H1 (cell line): ENCODE data around the gene IL17A. TPM values are rescaled to one million over a fixed set of nuclear protein-coding genes. Genes with fewer than 3 reads are reported as not detected.

Experiments
- CTCF ChIA-PET: fragments of 300-600 bp; sonication (Branson Sonifier 250); formaldehyde crosslinking; loops from one replicate; lab custom pipeline; 2021; ENCODE audit not compliant: partially characterized antibody; lab: Charles Lee
- POLR2A ChIA-PET: fragments of 300-600 bp; sonication (Branson Sonifier 250); formaldehyde crosslinking; loops from one replicate; lab custom pipeline; 2021; ENCODE audit warnings: inconsistent platforms; ENCODE audit not compliant: partially characterized antibody; lab: Charles Lee
- DNase-seq, 2 experiments: peaks; one replicate each; pipeline versions ENCODE4 v3.0.0 to v3.0.0-alpha.2; 2010 to 2022; ENCODE audit warnings: low spot score in 2 of 2, low read depth in 1 of 2, mixed read lengths in 1 of 2
- FAIRE-seq: peaks from 2 replicates; lab custom pipeline; 2011; peaks lifted over from hg19 to GRCh38; lab: Jason Lieb, UNC
- H2AFZ ChIP-seq: 2 replicates; pipeline ENCODE4 v1.8.1; 2012; ENCODE audit warnings: low read length, inconsistent platforms
- H2AK5ac ChIP-seq: 2 replicates; pipeline ENCODE4 v1.6.1; 2013; ENCODE audit warnings: low read depth, low read length
- H2BK120ac ChIP-seq: replicated peaks from 2 replicates; pipeline ENCODE3; 2013; ENCODE audit warnings: low read depth, low read length, inconsistent platforms
- H2BK12ac ChIP-seq: 2 replicates; pipeline ENCODE4 v1.6.1; 2013; ENCODE audit warnings: low read depth, low read length
- H2BK15ac ChIP-seq: 2 replicates; pipeline ENCODE4 v1.6.1; 2013; ENCODE audit warnings: low read length
- H2BK20ac ChIP-seq: 2 replicates; pipeline ENCODE4 v1.6.1; 2013; ENCODE audit warnings: low read length
- H2BK5ac ChIP-seq: 2 replicates; pipeline ENCODE4 v1.6.1; 2013; ENCODE audit warnings: low read depth, low read length
- H3K14ac ChIP-seq: 2 replicates; pipeline ENCODE4 v1.6.1; 2013; ENCODE audit warnings: inconsistent platforms; ENCODE audit not compliant: insufficient read length
- H3K18ac ChIP-seq: 2 replicates; pipeline ENCODE4 v1.6.1; 2013; ENCODE audit warnings: low read length; ENCODE audit errors: extremely low read depth
- H3K23ac ChIP-seq: 2 replicates; pipeline ENCODE4 v1.6.1; 2013; ENCODE audit warnings: inconsistent platforms; ENCODE audit not compliant: insufficient read length
- H3K23me2 ChIP-seq: 2 replicates; pipeline ENCODE4 v1.6.1; 2013; ENCODE audit warnings: low read depth, low read length
- H3K27ac ChIP-seq: 2 replicates; pipeline ENCODE4 v1.6.1; 2011; ENCODE audit warnings: low read depth, low read length, inconsistent platforms
- H3K27me3 ChIP-seq, 4 experiments: replicated peaks in 1 of 4; 1 replicate in 1 of 4; 2 replicates in 3 of 4; pipeline versions ENCODE4 v1.6.1 to v1.8.1; 2011 to 2013; ENCODE audit warnings: low read length in 3 of 4, mild to moderate bottlenecking in 3 of 4, inconsistent platforms in 2 of 4, mixed read lengths in 2 of 4, moderate library complexity in 1 of 4; ENCODE audit not compliant: control insufficient read depth in 3 of 4, insufficient read depth in 3 of 4; ENCODE audit errors: extremely low read depth in 1 of 4
- H3K36me3 ChIP-seq, 4 experiments: 2 replicates each; pipeline versions ENCODE4 v1.6.1 to v1.8.1; 2011 to 2013; ENCODE audit warnings: mild to moderate bottlenecking in 4 of 4, low read length in 3 of 4, moderate library complexity in 2 of 4, control low read depth in 1 of 4, inconsistent platforms in 1 of 4; ENCODE audit not compliant: insufficient read depth in 4 of 4, control insufficient read depth in 2 of 4
- H3K4ac ChIP-seq: replicated peaks from 2 replicates; pipeline ENCODE3; 2013; ENCODE audit warnings: low read length, low read depth, mixed read lengths, inconsistent platforms; ENCODE audit not compliant: insufficient read length
- H3K4me1 ChIP-seq, 4 experiments: replicated peaks in 1 of 4; 1 replicate in 1 of 4; 2 replicates in 3 of 4; pipeline versions ENCODE4 v1.6.1 to v1.8.1; 2011 to 2013; ENCODE audit warnings: low read length in 3 of 4, inconsistent platforms in 2 of 4, mixed read lengths in 1 of 4; ENCODE audit not compliant: insufficient read depth in 4 of 4, control insufficient read depth in 3 of 4
- H3K4me2 ChIP-seq, 2 experiments: 2 replicates each; pipeline versions ENCODE4 v1.6.1 to v1.8.1; 2011 to 2013; ENCODE audit warnings: low read depth in 2 of 2, low read length in 2 of 2, control low read depth in 1 of 2, inconsistent platforms in 1 of 2, mild to moderate bottlenecking in 1 of 2; ENCODE audit not compliant: insufficient read depth in 1 of 2
- H3K4me3 ChIP-seq, 4 experiments: fragments of 200-600, 300-600 bp in 1 of 4; sonication (generic), shearing (Covaris generic), sonication (Bioruptor Twin) in 1 of 4; 2 replicates each; pipeline versions ENCODE4 v1.5.1 to v1.8.1; 2011 to 2016; ENCODE audit warnings: low read length in 4 of 4, low read depth in 3 of 4, control low read depth in 2 of 4, inconsistent platforms in 2 of 4, mild to moderate bottlenecking in 2 of 4, mixed read lengths in 1 of 4, moderate library complexity in 1 of 4; ENCODE audit not compliant: insufficient read depth in 2 of 4; ENCODE audit errors: extremely low read depth in 1 of 4
- H3K56ac ChIP-seq: replicated peaks from 2 replicates; pipeline ENCODE3; 2013; ENCODE audit warnings: low read depth, mild to moderate bottlenecking, mixed read lengths, low read length, inconsistent platforms; ENCODE audit not compliant: insufficient read length
- H3K79me1 ChIP-seq: 2 replicates; pipeline ENCODE4 v1.6.1; 2013; ENCODE audit warnings: low read depth, low read length, control low read depth
- H3K79me2 ChIP-seq, 2 experiments: 2 replicates each; pipeline versions ENCODE4 v1.6.1 to v1.8.1; 2012 to 2013; ENCODE audit warnings: low read length in 2 of 2, mild to moderate bottlenecking in 2 of 2, inconsistent platforms in 1 of 2; ENCODE audit not compliant: insufficient read depth in 2 of 2, control insufficient read depth in 1 of 2
- H3K9ac ChIP-seq, 4 experiments: replicated peaks in 1 of 4; 1 replicate in 1 of 4; 2 replicates in 3 of 4; pipeline versions ENCODE4 v1.6.1 to v1.8.1; 2011 to 2013; ENCODE audit warnings: low read depth in 3 of 4, low read length in 3 of 4, control low read depth in 2 of 4, mild to moderate bottlenecking in 2 of 4, moderate library complexity in 2 of 4, inconsistent platforms in 1 of 4; ENCODE audit errors: extremely low read depth in 1 of 4
- H3K9me3 ChIP-seq, 2 experiments: 2 replicates each; pipeline versions ENCODE4 v1.6.1 to v1.8.1; 2012 to 2013; ENCODE audit warnings: mild to moderate bottlenecking in 2 of 2, moderate library complexity in 2 of 2, control low read depth in 1 of 2, inconsistent platforms in 1 of 2, low read depth in 1 of 2, low read length in 1 of 2, mixed read lengths in 1 of 2; ENCODE audit not compliant: insufficient read depth in 2 of 2
- H4K20me1 ChIP-seq, 2 experiments: replicated peaks in 1 of 2; 2 replicates each; pipeline versions ENCODE3 to v1.8.1; 2011 to 2013; ENCODE audit warnings: inconsistent platforms in 2 of 2, low read length in 2 of 2, mild to moderate bottlenecking in 1 of 2; ENCODE audit not compliant: insufficient read depth in 2 of 2, control insufficient read depth in 1 of 2
- H4K5ac ChIP-seq: 2 replicates; pipeline ENCODE4 v1.6.1; 2013; ENCODE audit warnings: low read length, low read depth, mixed read lengths, inconsistent platforms; ENCODE audit not compliant: insufficient read length
- H4K8ac ChIP-seq: 2 replicates; pipeline ENCODE4 v1.8.0; 2013; ENCODE audit warnings: mild to moderate bottlenecking, moderate library complexity, low read length, inconsistent platforms; ENCODE audit not compliant: insufficient read depth; ENCODE audit errors: extremely low read depth
- H4K91ac ChIP-seq: replicated peaks from 2 replicates; pipeline ENCODE3; 2013; ENCODE audit warnings: low read length, mixed read lengths, inconsistent platforms; ENCODE audit not compliant: insufficient read length
- BACH1 ChIP-seq: IDR thresholded peaks from 2 replicates; pipeline ENCODE4 v1.6.1; 2012; ENCODE audit warnings: low read length, improper control_type of control experiment
- CBX8 ChIP-seq: fragments of 300-800, 300-1000 bp; sonication (generic); IDR thresholded peaks from 2 replicates; pipeline ENCODE4 v1.7.1; 2016; ENCODE audit warnings: low read depth, low read length, borderline replicate concordance
- CHD1 ChIP-seq: IDR thresholded peaks from 2 replicates; pipeline ENCODE4 v1.6.1; 2012; ENCODE audit warnings: low read depth, low read length, improper control_type of control experiment
- CHD2 ChIP-seq: IDR thresholded peaks from 2 replicates; pipeline ENCODE4 v1.6.1; 2012; ENCODE audit warnings: low read length, improper control_type of control experiment
- EP300 ChIP-seq, 2 experiments: IDR thresholded peaks; 1 replicate in 1 of 2; 2 replicates in 1 of 2; pipeline ENCODE4 v1.6.1; 2011 to 2012; ENCODE audit warnings: low read depth in 2 of 2, low read length in 2 of 2, mild to moderate bottlenecking in 2 of 2, borderline replicate concordance in 1 of 2, inconsistent platforms in 1 of 2, moderate library complexity in 1 of 2
- GABPA ChIP-seq: IDR thresholded peaks from 2 replicates; pipeline ENCODE4 v1.6.1; 2011; ENCODE audit warnings: mild to moderate bottlenecking, low read length, moderate library complexity, borderline replicate concordance; ENCODE audit not compliant: insufficient read depth
- MAFK ChIP-seq: IDR thresholded peaks from 2 replicates; pipeline ENCODE4 v1.6.1; 2012; ENCODE audit warnings: low read depth, mild to moderate bottlenecking, improper control_type of control experiment, low read length
- NRF1 ChIP-seq: IDR thresholded peaks from 2 replicates; pipeline ENCODE4 v1.6.1; 2011; ENCODE audit warnings: mild to moderate bottlenecking, low read depth, low read length, improper control_type of control experiment
- POU5F1 ChIP-seq: IDR thresholded peaks from 2 replicates; pipeline ENCODE4 v1.6.1; 2011; ENCODE audit warnings: low read depth, mild to moderate bottlenecking, low read length, moderate library complexity
- RFX5 ChIP-seq: IDR thresholded peaks from 2 replicates; pipeline ENCODE4 v1.6.1; 2011; ENCODE audit warnings: low read depth, low read length, improper control_type of control experiment, borderline replicate concordance
- RXRA ChIP-seq: IDR thresholded peaks from 2 replicates; pipeline ENCODE4 v1.6.1; 2011; ENCODE audit warnings: low read depth, mild to moderate bottlenecking, low read length, moderate library complexity; ENCODE audit not compliant: insufficient read depth
- SRF ChIP-seq: IDR thresholded peaks from 2 replicates; pipeline ENCODE4 v1.6.1; 2011; ENCODE audit warnings: mild to moderate bottlenecking, low read depth, low read length, moderate library complexity
- TEAD4 ChIP-seq: IDR thresholded peaks from 2 replicates; pipeline ENCODE4 v1.6.1; 2012; ENCODE audit warnings: low read depth, low read length, inconsistent platforms, mixed read lengths
- WGBS, 2 experiments: shearing (Covaris generic) in 1 of 2; methylation state at CpG; one replicate each; pipeline versions ENCODE4 v1.1.6 to v1.1.7; 2013 to 2015; ENCODE audit warnings: low lambda C conversion rate in 2 of 2, mixed read lengths in 2 of 2, inconsistent platforms in 1 of 2, low coverage in 1 of 2, missing lambda C conversion rate in 1 of 2; ENCODE audit not compliant: insufficient replicate concordance in 2 of 2, insufficient coverage in 1 of 2, insufficient read length in 1 of 2; ENCODE audit errors: extremely low coverage in 1 of 2, missing lambda C conversion rate in 1 of 2; 5-methylcytosine and 5-hydroxymethylcytosine counted together
- polyA plus RNA-seq, 7 experiments: library from polyadenylated mRNA; depleted of rRNA in 3 of 7; stranded (reverse) in 5 of 7; unstranded in 2 of 7; fragments of >200 nt in 5 of 7; fragments of 200-250 nt in 2 of 7; gene quantifications; 1 replicate in 5 of 7; 2 replicates in 1 of 7; 4 replicates in 1 of 7; pipeline versions ENCODE4 v1.2.1 to v1.2.3, GENCODE V29; 2011 to 2013; ENCODE audit warnings: missing spikeins in 2 of 7, mixed read lengths in 2 of 7
- total RNA-seq: library from RNA; stranded (reverse); fragmentation: NEBNext Ultra II Directional; extraction: Animal tissue kit (Norgen Biotek cat#: 25700); gene quantifications from 2 replicates; pipeline ENCODE4 v1.2.1, GENCODE V29; 2021
- TF ChIP-seq, protein P1 (sequence below): IDR thresholded peaks from 2 replicates; pipeline ENCODE4 v1.6.1; 2012; ENCODE audit warnings: inconsistent platforms

Gene IL17A
- total and polyA plus RNA-seq, 2 of the 8 experiments (the other 6 are each of a cell fraction or from before 2014, with no cell fraction given) = not detected

DNA sequence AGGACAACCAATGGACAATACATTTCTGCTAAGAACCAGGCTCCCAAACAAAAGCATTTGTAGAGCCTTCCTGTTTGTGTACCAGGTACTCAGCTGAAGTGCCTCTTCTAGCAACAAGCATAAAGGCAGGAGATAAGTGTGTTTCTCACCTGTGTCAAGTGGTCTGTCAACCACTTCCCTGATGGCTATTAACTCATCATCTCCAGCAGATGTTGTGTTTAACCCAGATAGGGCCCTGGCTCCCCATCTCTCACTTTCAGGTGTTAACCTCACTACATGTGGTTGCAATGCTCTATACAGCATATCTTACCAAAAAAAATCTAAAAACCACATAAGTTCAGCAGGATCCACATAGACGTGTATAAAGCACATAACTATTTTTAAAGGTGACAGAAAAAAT lies 9.6 kb upstream of the IL17A start:
- H4K5ac ChIP-seq = no peak overlapping the region
- no peak overlapping the region for H3K27ac ChIP-seq
- no peak overlapping the region for H3K14ac ChIP-seq
- no peak overlapping the region for H3K23ac ChIP-seq
- no peak overlapping the region for H2BK20ac ChIP-seq
- H3K4ac ChIP-seq = no peak overlapping the region
- H3K9ac ChIP-seq = no peak overlapping the region
- no peak overlapping the region for H2AK5ac ChIP-seq
- H4K20me1 ChIP-seq = no peaks in the 10 kb centered on the region
- no peaks in the 10 kb centered on the region for H3K4me1 ChIP-seq
- H2BK5ac ChIP-seq = no peak overlapping the region
- no peaks in the 10 kb centered on the region for H3K9me3 ChIP-seq
- 90% methylated on average over 1 of the region's 1 CpG; no CpG with 5 or more reads in 1 of the 2 experiments for WGBS, 2 experiments
- H3K23me2 ChIP-seq = no peaks in the 10 kb centered on the region
- ChIA-PET CTCF (interaction anchor here (1.2 to 2.6 kb wide), 2 partner anchors 10 to 58 kb away, joined by 3 to 10 read pairs; no protein-coding TSS in a partner anchor), POLR2A (no interaction called here)
- no peaks in the 10 kb centered on the region for H3K79me1 ChIP-seq
- no peak overlapping the region for H2BK120ac ChIP-seq
- H3K27me3 ChIP-seq = no peaks in the 10 kb centered on the region
- no peak overlapping the region for H2BK12ac ChIP-seq
- FAIRE-seq (no peak), DNase-seq (no peak)
- no peak overlapping the region for H3K18ac ChIP-seq
- no peak overlapping the region for H2AFZ ChIP-seq
- H3K36me3 ChIP-seq = no peaks in the 10 kb centered on the region
- no peak overlapping the region for H3K4me3 ChIP-seq
- H3K79me2 ChIP-seq = no peaks in the 10 kb centered on the region
- no peak overlapping the region for H4K91ac ChIP-seq
- no peak overlapping the region for H4K8ac ChIP-seq
- H3K56ac ChIP-seq = no peak overlapping the region
- no peak overlapping the region for H3K4me2 ChIP-seq
- no peak overlapping the region for H2BK15ac ChIP-seq
- TF ChIP-seq CHD1 = no peak
- no peak for TF ChIP-seq MAFK
- no peak for TF ChIP-seq TEAD4
- no peak for TF ChIP-seq BACH1
- TF ChIP-seq GABPA = no peak
- TF ChIP-seq EP300 (IDR thresholded peaks at IDR 0.05; ENCODE audit: borderline replicate concordance in 1 of 2, low read depth in 2 of 2, low read length in 2 of 2) = no peak
- TF ChIP-seq, protein P1, sequence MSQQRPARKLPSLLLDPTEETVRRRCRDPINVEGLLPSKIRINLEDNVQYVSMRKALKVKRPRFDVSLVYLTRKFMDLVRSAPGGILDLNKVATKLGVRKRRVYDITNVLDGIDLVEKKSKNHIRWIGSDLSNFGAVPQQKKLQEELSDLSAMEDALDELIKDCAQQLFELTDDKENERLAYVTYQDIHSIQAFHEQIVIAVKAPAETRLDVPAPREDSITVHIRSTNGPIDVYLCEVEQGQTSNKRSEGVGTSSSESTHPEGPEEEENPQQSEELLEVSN = no peak
- TF ChIP-seq CHD2 = no peak
- TF ChIP-seq RFX5 = no peak
- no peak for TF ChIP-seq NRF1
- TF ChIP-seq CBX8 = no peak
- no peak for TF ChIP-seq POU5F1
- no peak for TF ChIP-seq SRF
- no peak for TF ChIP-seq RXRA
